ENCODE measurements around the gene ZNF398.

- TF ChIP-seq, protein P1, sequence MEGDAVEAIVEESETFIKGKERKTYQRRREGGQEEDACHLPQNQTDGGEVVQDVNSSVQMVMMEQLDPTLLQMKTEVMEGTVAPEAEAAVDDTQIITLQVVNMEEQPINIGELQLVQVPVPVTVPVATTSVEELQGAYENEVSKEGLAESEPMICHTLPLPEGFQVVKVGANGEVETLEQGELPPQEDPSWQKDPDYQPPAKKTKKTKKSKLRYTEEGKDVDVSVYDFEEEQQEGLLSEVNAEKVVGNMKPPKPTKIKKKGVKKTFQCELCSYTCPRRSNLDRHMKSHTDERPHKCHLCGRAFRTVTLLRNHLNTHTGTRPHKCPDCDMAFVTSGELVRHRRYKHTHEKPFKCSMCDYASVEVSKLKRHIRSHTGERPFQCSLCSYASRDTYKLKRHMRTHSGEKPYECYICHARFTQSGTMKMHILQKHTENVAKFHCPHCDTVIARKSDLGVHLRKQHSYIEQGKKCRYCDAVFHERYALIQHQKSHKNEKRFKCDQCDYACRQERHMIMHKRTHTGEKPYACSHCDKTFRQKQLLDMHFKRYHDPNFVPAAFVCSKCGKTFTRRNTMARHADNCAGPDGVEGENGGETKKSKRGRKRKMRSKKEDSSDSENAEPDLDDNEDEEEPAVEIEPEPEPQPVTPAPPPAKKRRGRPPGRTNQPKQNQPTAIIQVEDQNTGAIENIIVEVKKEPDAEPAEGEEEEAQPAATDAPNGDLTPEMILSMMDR (IDR thresholded peaks at IDR 0.05): no peak
- no peak for TF ChIP-seq POLR2A (IDR thresholded peaks at IDR 0.05)
Observed at GRCh38 chr7:149109969-149110368, 37.3 kb upstream of the ZNF398 start.
